ENCODE measurements around the gene POU2F2. TPM values are rescaled to one million over a fixed set of nuclear protein-coding genes. Genes with fewer than 3 reads are reported as not detected.

Gene POU2F2
- polyA plus RNA-seq, 1 of the 3 experiments (the other 2 are of a cell fraction): 0.49 TPM

GRCh38 chr19:42081584-42082203 is 50.6 kb downstream of the POU2F2 start (continued):
- no peak for TF ChIP-seq IRF3 (IDR thresholded peaks at IDR 0.05; ENCODE audit: low read depth, low read length)
- TF ChIP-seq MAX (IDR thresholded peaks at IDR 0.05; ENCODE audit: low read depth): no peak
- TF ChIP-seq JUND (IDR thresholded peaks at IDR 0.05): no peak

GRCh38 chr19:42080764-42081375 is 51.4 kb downstream of the POU2F2 start:
- Histone ChIP-seq H3K4me1 (ENCODE audit: control insufficient read depth in 1 of 2, insufficient read depth in 2 of 2, low read depth in 1 of 2, low read length in 1 of 2) (peaks cover 7 to 11% of the 10 kb centered on the region in 2 experiments; a peak in 2 of 4 replicates), H3K9me3 (no peaks in the 10 kb centered on the region), H3K27ac (ENCODE audit: low read depth in 2 of 2, low read length in 1 of 2) (no peak overlapping the region), H3K36me3 (replicated peaks in 1 of 2; ENCODE audit: control insufficient read depth in 1 of 2, insufficient read depth in 2 of 2, low read length in 1 of 2) (peaks cover 26 to 36% of the 10 kb centered on the region in 2 experiments), H4K20me1 (ENCODE audit: insufficient read depth) (peaks cover 53% of the 10 kb centered on the region), H3K4me3 (ENCODE audit: low read depth in 2 of 2, low read length in 1 of 2) (no peak overlapping the region), H3K9me2 (no peaks in the 10 kb centered on the region), H3K27me3 (ENCODE audit: insufficient read depth) (no peaks in the 10 kb centered on the region), H3F3A (replicated peaks; ENCODE audit: insufficient read depth) (peaks cover 20% of the 10 kb centered on the region), H3K79me2 (ENCODE audit: insufficient read depth) (peaks cover 73% of the 10 kb centered on the region), H3K4me2 (no peak overlapping the region), H3K9ac (no peak overlapping the region), H2AFZ (ENCODE audit: low read depth) (no peak overlapping the region)
- TF ChIP-seq RFX5 (IDR thresholded peaks at IDR 0.05; ENCODE audit: low read length) (no peak), FOXJ3 (CRISPR knock-in tag; IDR thresholded peaks at IDR 0.05) (no peak), USF2 (IDR thresholded peaks at IDR 0.05; ENCODE audit: borderline replicate concordance, low read depth, low read length) (no peak), MEF2A (IDR thresholded peaks at IDR 0.05; ENCODE audit: borderline replicate concordance, low read depth) (no peak), GATA2 (CRISPR knock-in tag; IDR thresholded peaks at IDR 0.05) (no peak), MAX (IDR thresholded peaks at IDR 0.05; ENCODE audit: low read depth) (no peak), EZH2phosphoT487 (IDR thresholded peaks at IDR 0.05; ENCODE audit: borderline replicate concordance, low read depth) (no peak), SMC3 (IDR thresholded peaks at IDR 0.05; ENCODE audit: low read depth, low read length) (no peak), USF1 (IDR thresholded peaks at IDR 0.05; ENCODE audit: borderline replicate concordance, low read depth) (no peak), RAD21 (IDR thresholded peaks at IDR 0.05; ENCODE audit: low read length) (no peak), POLR2AphosphoS5 (IDR thresholded peaks at IDR 0.05; ENCODE audit: low read depth, low read length) (no peak), MXI1 (IDR thresholded peaks at IDR 0.05; ENCODE audit: low read depth, low read length) (no peak), ZBTB33 (IDR thresholded peaks at IDR 0.05; ENCODE audit: borderline replicate concordance, low read depth) (no peak), NRF1 (IDR thresholded peaks at IDR 0.05; ENCODE audit: low read depth, low read length) (no peak), TCF12 (IDR thresholded peaks at IDR 0.05) (no peak), IRF3 (IDR thresholded peaks at IDR 0.05; ENCODE audit: low read depth, low read length) (no peak)
- ChIA-PET CTCF (interaction anchor here (0.6 to 1.4 kb wide), 7 partner anchors 14 to 161 kb away, joined by 3 to 6 read pairs (median 3); partner anchors contain the start of gene GSK3A), POLR2A (interaction anchor here (1.4 kb wide), 1 partner anchor 11 kb away, joined by 3 read pairs; the partner anchor contains the start of gene GRIK5)
- DNase-seq: no peak
- WGBS (ENCODE audit: low lambda C conversion rate): 97% methylated on average over 18 of the region's 28 CpGs

Measured in SK-N-SH (cell line).